IPS-20b (cell line): ENCODE measurements around the gene PHKB.
"Not testable (repeated sequence)": the region's sequence is repeated elsewhere in the genome, so short reads cannot be mapped to it uniquely, and the experiment has no call there.

Experiments
- H3K27ac ChIP-seq: one replicate; pipeline ENCODE4 v1.5.1; 2013; ENCODE audit warnings: low read length
- H3K27me3 ChIP-seq: 2 replicates; pipeline ENCODE4 v1.6.1; 2013; ENCODE audit warnings: mild to moderate bottlenecking, low read length, inconsistent platforms; ENCODE audit not compliant: insufficient read depth
- H3K36me3 ChIP-seq: 2 replicates; pipeline ENCODE4 v1.6.1; 2013; ENCODE audit warnings: low read depth, mild to moderate bottlenecking, inconsistent platforms, low read length, moderate library complexity; ENCODE audit not compliant: insufficient read depth
- H3K4me1 ChIP-seq: 2 replicates; pipeline ENCODE4 v1.6.1; 2013; ENCODE audit warnings: mild to moderate bottlenecking, control low read depth, inconsistent platforms, low read length, moderate library complexity; ENCODE audit not compliant: insufficient read depth
- H3K4me3 ChIP-seq: 2 replicates; pipeline ENCODE4 v1.5.1; 2013; ENCODE audit warnings: mild to moderate bottlenecking, low read length, inconsistent platforms
- H3K9ac ChIP-seq: 2 replicates; pipeline ENCODE4 v1.6.1; 2013; ENCODE audit warnings: low read depth, mild to moderate bottlenecking, inconsistent platforms, low read length, moderate library complexity
- H3K9me3 ChIP-seq: 2 replicates; pipeline ENCODE4 v1.6.1; 2013; ENCODE audit warnings: mild to moderate bottlenecking, low read depth, low read length, inconsistent platforms; ENCODE audit not compliant: insufficient read depth

The PHKB gene

GRCh38 chr16:47460711-47461597 lies at the start of gene PHKB, which contains the start of gene ITFG1:
PHKB (plus strand) TSS chr16:47461331; CDS start chr16:47461351, 20 bp downstream.
ITFG1 (minus strand) TSS chr16:47461063; CDS start chr16:47461045, 18 bp downstream.
- Histone ChIP-seq H3K9ac (peak within 1 kb of the TSS; percentile 85), H3K4me1 (peaks cover 22% of the 10 kb centered on the region), H3K36me3 (peaks cover 14% of the 10 kb centered on the region), H3K27ac (peak within 1 kb of the TSS; percentile 6), H3K27me3 (no peaks in the 10 kb centered on the region), H3K4me3 (peak within 1 kb of the TSS; percentile 82), H3K9me3 (no peaks in the 10 kb centered on the region)

GRCh38 chr16:47413041-47413440 lies 48.1 kb upstream of the PHKB start:
- H3K9ac ChIP-seq, result no peak overlapping the region
- no peaks in the 10 kb centered on the region for H3K36me3 ChIP-seq
- no peaks in the 10 kb centered on the region for H3K9me3 ChIP-seq
- no peaks in the 10 kb centered on the region for H3K4me1 ChIP-seq
- no peak overlapping the region for H3K27ac ChIP-seq
- H3K4me3 ChIP-seq, result no peak overlapping the region
- H3K27me3 ChIP-seq, result no peaks in the 10 kb centered on the region

GRCh38 chr16:47416869-47417268 lies 44.3 kb upstream of the PHKB start:
- H3K4me1 ChIP-seq, result no peaks in the 10 kb centered on the region
- no peak overlapping the region for H3K27ac ChIP-seq
- H3K9me3 ChIP-seq, result no peaks in the 10 kb centered on the region
- H3K27me3 ChIP-seq, result no peaks in the 10 kb centered on the region
- H3K4me3 ChIP-seq, result no peak overlapping the region
- no peak overlapping the region for H3K9ac ChIP-seq
- H3K36me3 ChIP-seq, result no peaks in the 10 kb centered on the region; the same call in 1 of the 2 replicates

GRCh38 chr16:47424846-47425245 lies 36.3 kb upstream of the PHKB start:
- Histone ChIP-seq H3K27me3 (no peaks in the 10 kb centered on the region), H3K27ac (no peak overlapping the region), H3K9ac (no peak overlapping the region), H3K4me1 (peaks cover 2% of the 10 kb centered on the region; the same call in 1 of the 2 replicates), H3K4me3 (no peak overlapping the region), H3K36me3 (peaks cover 5% of the 10 kb centered on the region; the same call in 1 of the 2 replicates), H3K9me3 (no peaks in the 10 kb centered on the region)

DNA sequence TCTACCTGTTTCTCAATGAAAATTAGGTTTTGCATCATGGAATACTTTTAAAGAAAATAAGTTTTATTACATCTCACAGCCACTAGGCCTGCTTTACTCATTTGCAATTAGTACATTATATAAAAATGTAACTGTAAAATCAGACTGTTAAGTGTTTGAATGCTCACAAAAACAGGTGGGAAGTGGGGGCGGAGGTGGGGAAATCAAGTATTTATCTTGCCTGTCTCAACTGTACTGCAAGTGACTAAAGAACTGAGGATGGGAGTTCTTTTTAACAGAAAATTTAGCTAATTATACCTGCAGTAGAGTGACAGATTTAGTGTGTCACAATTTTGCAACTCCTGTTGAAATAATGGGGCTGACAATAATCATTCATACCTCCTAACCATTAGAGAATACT lies 34.3 kb upstream of the PHKB start:
- Histone ChIP-seq H3K4me1 (peaks cover 2% of the 10 kb centered on the region; the same call in 1 of the 2 replicates), H3K9me3 (peaks cover 8% of the 10 kb centered on the region), H3K4me3 (no peak overlapping the region), H3K27ac (no peak overlapping the region), H3K27me3 (no peaks in the 10 kb centered on the region), H3K9ac (no peak overlapping the region), H3K36me3 (peaks cover 9% of the 10 kb centered on the region; the same call in 1 of the 2 replicates)

DNA sequence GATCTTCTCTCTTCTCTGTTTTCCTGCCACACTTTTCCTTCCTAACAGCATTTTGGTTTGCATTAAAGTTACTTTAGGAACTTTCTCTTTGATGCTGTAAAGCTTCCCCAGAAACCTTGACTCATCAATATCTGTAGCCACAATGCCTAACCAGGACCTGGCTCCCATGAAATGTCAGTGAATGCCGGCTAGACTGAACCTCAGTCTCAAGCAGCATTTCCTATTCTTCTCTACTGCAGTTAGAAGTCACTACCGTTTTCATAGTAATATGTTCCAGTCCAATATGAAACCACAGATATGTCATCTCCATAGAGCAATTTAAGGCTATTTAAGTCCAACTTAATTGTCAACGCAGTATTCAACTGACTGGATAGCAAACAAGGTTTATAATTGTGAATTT lies 29.2 kb upstream of the PHKB start:
- H3K4me3 ChIP-seq, result no peak overlapping the region
- H3K36me3 ChIP-seq, result 0 out of 2 replicates have a peak, but pooled peaks cover 7% of the 10 kb centered on the region
- H3K27ac ChIP-seq, result no peak overlapping the region

DNA sequence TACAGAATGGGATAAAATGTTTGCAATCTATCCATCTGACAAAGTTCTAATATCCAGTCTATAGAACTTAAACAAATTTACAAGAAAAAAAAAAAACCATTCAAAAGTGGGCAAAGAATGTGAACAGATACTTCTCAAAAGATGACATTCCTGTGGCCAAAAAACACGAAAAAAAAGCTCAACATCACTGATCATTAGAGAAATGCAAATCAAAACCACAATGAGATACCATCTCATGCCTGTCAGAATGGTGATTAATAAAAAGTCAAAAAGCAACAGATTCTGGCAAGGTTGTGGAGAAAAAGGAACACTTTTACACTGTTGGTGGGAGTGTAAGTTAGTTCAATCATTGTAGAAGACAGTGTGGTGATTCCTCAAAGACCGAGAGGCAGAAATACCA lies 26.9 kb upstream of the PHKB start:
- not testable (repeated sequence) for H3K9ac ChIP-seq, H3K27me3 ChIP-seq, H3K4me1 ChIP-seq, H3K36me3 ChIP-seq, H3K4me3 ChIP-seq, H3K27ac ChIP-seq
- H3K9me3 ChIP-seq, result peaks cover 13% of the 10 kb centered on the region

More for the DNA sequence above, 29.2 kb upstream of the PHKB start:
- H3K27me3 ChIP-seq, result no peaks in the 10 kb centered on the region
- H3K4me1 ChIP-seq, result no peaks in the 10 kb centered on the region
- peaks cover 13% of the 10 kb centered on the region for H3K9me3 ChIP-seq
- no peak overlapping the region for H3K9ac ChIP-seq

GRCh38 chr16:47440066-47440465 lies 21.1 kb upstream of the PHKB start:
- H3K27me3 ChIP-seq, H3K36me3 ChIP-seq, H3K4me1 ChIP-seq, H3K9me3 ChIP-seq, H3K4me3 ChIP-seq, H3K9ac ChIP-seq, H3K27ac ChIP-seq: not testable (repeated sequence)

GRCh38 chr16:47442884-47443283 lies 18.2 kb upstream of the PHKB start:
- H3K9ac ChIP-seq, H3K27me3 ChIP-seq, H3K4me1 ChIP-seq, H3K4me3 ChIP-seq, H3K27ac ChIP-seq, H3K9me3 ChIP-seq, H3K36me3 ChIP-seq: not testable (repeated sequence)

GRCh38 chr16:47446431-47446830 lies 14.7 kb upstream of the PHKB start:
- Histone ChIP-seq H3K9ac (no peak overlapping the region), H3K27me3 (no peaks in the 10 kb centered on the region), H3K9me3 (no peaks in the 10 kb centered on the region), H3K4me1 (no peaks in the 10 kb centered on the region), H3K27ac (no peak overlapping the region), H3K4me3 (no peak overlapping the region), H3K36me3 (peaks cover 30% of the 10 kb centered on the region)

DNA sequence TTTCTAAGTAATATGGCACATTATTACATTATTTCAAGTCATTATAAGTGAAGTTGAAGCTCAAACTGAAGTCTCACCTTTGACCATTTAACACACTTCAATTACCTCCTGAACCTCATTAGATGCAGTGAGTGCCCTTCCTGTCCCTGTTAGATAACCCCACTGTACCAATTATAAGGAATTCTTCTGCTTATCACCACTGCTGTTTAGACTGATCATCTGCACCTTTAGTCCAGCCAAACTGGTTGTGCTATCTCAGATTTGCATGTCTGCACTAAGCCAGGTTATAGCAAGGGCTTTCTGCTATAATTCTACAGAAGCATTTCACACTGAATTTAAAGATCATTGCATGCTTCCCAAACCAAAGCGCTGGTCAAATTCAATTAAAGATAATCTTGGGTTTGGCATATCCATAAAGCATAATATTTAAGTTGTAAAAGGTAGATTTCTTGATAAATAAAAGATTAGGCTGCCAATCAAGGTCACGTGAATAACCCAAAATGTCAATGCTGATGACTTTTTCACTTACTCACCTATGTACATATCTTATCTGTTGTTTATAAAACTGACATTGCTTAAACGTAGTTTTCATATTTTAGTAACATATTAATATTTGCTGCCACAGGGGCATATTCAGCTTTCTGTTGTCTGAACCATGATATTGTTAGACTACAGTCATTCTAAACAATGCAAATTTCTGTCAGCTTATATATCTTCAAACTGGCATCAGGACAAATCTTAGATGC lies 12.1 kb upstream of the PHKB start:
- H3K9me3 ChIP-seq, result no peaks in the 10 kb centered on the region
- no peak overlapping the region for H3K4me3 ChIP-seq
- H3K27ac ChIP-seq, result no peak overlapping the region
- H3K4me1 ChIP-seq, result no peaks in the 10 kb centered on the region
- H3K27me3 ChIP-seq, result no peaks in the 10 kb centered on the region
- H3K9ac ChIP-seq, result no peak overlapping the region
- peaks cover 54% of the 10 kb centered on the region for H3K36me3 ChIP-seq
